ENCODE measurements around the gene PIGQ.
A peak's percentile ranks its signal among the peaks of the same experiment; 100 is the strongest.

Gene PIGQ

DNA sequence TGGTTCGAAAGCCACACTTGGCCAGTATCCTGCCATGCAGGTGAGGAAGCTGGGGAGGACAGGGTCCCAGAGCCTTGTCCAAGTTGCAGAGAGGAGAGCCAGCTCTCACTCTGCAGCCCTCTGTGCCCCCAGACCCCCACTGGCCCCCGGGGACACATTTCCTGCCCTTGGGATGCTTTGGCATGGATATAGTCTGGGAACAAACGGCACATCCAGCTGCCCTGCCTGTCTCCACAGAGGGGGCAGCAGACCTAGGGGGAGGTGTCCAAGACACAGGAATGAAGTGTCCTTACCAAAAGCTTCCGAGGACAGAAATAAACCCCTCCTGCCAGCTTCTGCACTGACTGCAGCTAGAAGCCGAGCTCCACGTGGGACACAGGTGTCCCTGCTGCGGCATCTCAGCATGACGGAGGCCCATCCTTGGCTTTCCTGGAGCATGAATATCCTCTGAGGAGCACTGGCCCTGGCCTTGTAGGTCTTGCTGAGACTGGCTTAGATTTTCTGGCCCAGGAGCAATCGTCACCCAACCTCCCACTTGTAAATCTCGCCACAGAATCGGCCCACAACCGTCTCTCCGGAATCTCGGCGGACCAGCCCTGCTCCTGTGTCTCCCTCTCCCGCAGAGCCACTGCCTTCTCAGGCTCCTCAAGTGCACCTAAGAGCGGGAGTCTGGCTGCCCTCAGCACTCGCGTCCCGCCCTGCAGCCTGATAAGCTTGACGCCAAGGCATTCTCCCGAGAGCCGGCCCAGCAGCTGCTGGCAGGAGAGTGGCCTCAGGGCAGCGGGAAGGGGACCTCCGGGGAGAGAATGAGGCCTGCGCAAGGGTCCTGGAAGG is 43.4 kb upstream of the PIGQ start:
- no peak overlapping the region for H2BK12ac ChIP-seq (ENCODE audit: low read length)
- H3K4me2 ChIP-seq (ENCODE audit: low read length) = peak overlapping the region; percentile 72
- H3K4me1 ChIP-seq (ENCODE audit: control insufficient read depth in 1 of 2, insufficient read depth in 2 of 2, low read length in 2 of 2) = peaks cover 25 to 28% of the 10 kb centered on the region in 2 experiments

DNA sequence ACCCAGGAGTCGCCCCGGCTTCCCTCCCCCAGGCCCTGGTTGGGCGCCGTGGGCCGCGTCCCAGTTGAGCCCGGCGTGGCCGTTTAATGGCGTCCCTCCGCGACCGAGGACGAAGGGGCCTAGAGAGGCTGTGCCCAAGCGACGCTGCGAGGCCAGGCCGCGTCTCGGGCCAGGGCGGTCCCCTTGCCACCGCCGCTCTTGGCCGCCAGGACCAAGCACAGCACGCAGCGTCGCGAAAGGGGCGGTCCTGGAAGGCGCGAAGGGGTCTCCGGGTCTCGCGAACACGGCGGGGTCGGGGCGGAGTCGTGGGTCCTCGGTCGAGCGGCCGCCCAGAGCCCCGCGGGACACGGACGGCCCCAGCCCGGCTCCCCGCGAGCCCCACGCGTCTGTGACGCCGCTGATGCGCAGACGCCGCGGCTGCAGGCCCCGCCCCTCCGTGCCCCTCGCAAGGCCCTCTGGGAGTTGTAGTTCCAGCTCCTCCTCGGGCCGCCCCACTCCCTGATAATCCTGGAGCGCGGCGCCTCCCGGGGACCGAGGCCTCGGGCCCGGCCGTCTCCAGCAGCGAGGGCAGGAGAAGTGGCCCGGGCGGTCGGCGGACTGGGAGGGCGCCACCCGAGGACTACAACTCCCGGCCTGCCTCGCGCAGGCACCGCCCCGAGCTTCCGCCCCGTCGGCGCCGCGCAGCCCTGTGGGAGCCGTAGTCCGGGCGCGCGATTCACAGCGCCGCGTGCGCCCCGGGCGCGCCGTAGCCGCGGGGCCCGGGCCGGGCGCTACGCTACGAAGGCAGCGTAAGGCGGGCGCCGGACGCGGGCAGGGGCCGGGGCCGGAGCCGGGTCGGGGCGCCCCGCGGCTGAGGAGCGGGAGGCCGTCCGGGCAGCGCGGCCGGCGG is 42.5 kb upstream of the PIGQ start, which contains the start of gene CAPN15:
CAPN15 (plus strand) TSS at position 698 of the 889 bp plus-strand sequence. CDS start 19,127 bp downstream, outside the sequence.
- Histone ChIP-seq H2AFZ (ENCODE audit: insufficient read depth, low read length, poor library complexity) (peak within 1 kb of the TSS; percentile 82), H3K4ac (ENCODE audit: low read depth, low read length) (peak within 1 kb of the TSS; percentile 77), H3K79me1 (ENCODE audit: low read length) (peaks cover 10% of the 10 kb centered on the region), H3K4me2 (ENCODE audit: low read length) (peak within 1 kb of the TSS; percentile 72), H3K9ac (ENCODE audit: low read length) (peak within 1 kb of the TSS; percentile 86), H4K8ac (ENCODE audit: low read depth, low read length) (peak within 1 kb of the TSS; percentile 80), H3K14ac (ENCODE audit: low read length) (peak within 1 kb of the TSS; percentile 90), H3K79me2 (ENCODE audit: control insufficient read depth, insufficient read depth, low read length, poor library complexity) (peaks cover 23% of the 10 kb centered on the region), H3K18ac (ENCODE audit: low read length) (peak within 1 kb of the TSS; percentile 93), H3K27ac (ENCODE audit: low read depth, low read length) (peak within 1 kb of the TSS; percentile 88), H4K12ac (ENCODE audit: low read depth, low read length) (peak within 1 kb of the TSS; percentile 93), H2BK12ac (ENCODE audit: low read length) (peak within 1 kb of the TSS; percentile 70), H4K91ac (ENCODE audit: low read depth, low read length) (peak within 1 kb of the TSS; percentile 95), H3K4me3 (ENCODE audit: low read depth, low read length) (peak within 1 kb of the TSS; percentile 89), H2AK5ac (ENCODE audit: low read length) (peak within 1 kb of the TSS; percentile 51), H3K4me1 (ENCODE audit: control insufficient read depth in 1 of 2, insufficient read depth in 2 of 2, low read length in 2 of 2) (peaks cover 25 to 28% of the 10 kb centered on the region in 2 experiments), H3K36me3 (ENCODE audit: control insufficient read depth in 1 of 2, insufficient read depth in 2 of 2, low read length in 2 of 2) (peaks cover 4 to 8% of the 10 kb centered on the region in 2 experiments), H3K27me3 (ENCODE audit: insufficient read depth, low read length) (no peaks in the 10 kb centered on the region), H2BK5ac (ENCODE audit: low read depth, low read length, poor library complexity) (peak within 1 kb of the TSS; percentile 99), H3K23ac (ENCODE audit: low read length) (no peak within 1 kb of the TSS), H3K9me3 (ENCODE audit: insufficient read depth, low read depth, low read length) (no peaks in the 10 kb centered on the region), H2BK120ac (ENCODE audit: insufficient read depth, low read length, poor library complexity) (peak within 1 kb of the TSS; percentile 93)
- peak; percentile 65 to 84 for DNase-seq
- no CpG with 5 or more reads among the region's 129 CpGs for whole genome bisulfite sequencing (ENCODE audit: extremely low coverage, insufficient coverage, insufficient read length)

More for the DNA sequence above, 43.4 kb upstream of the PIGQ start:
- H3K9ac ChIP-seq (ENCODE audit: low read length) = peak overlapping the region; percentile 86
- H3K27ac ChIP-seq (ENCODE audit: low read depth, low read length) = peak overlapping the region; percentile 88
- peak overlapping the region; percentile 80 for H4K8ac ChIP-seq (ENCODE audit: low read depth, low read length)
- peak overlapping the region; percentile 93 for H4K12ac ChIP-seq (ENCODE audit: low read depth, low read length)
- no peaks in the 10 kb centered on the region for H3K9me3 ChIP-seq (ENCODE audit: insufficient read depth, low read depth, low read length)
- peaks cover 4 to 8% of the 10 kb centered on the region in 2 experiments for H3K36me3 ChIP-seq (ENCODE audit: control insufficient read depth in 1 of 2, insufficient read depth in 2 of 2, low read length in 2 of 2)
- DNase-seq = peak; percentile 83 to 86
- peak overlapping the region; percentile 58 for H2AFZ ChIP-seq (ENCODE audit: insufficient read depth, low read length, poor library complexity)
- peak overlapping the region; percentile 93 for H3K18ac ChIP-seq (ENCODE audit: low read length)
- H3K23ac ChIP-seq (ENCODE audit: low read length) = no peak overlapping the region
- peak overlapping the region; percentile 90 for H3K14ac ChIP-seq (ENCODE audit: low read length)
- H3K27me3 ChIP-seq (ENCODE audit: insufficient read depth, low read length) = no peaks in the 10 kb centered on the region
- peak overlapping the region; percentile 59 for H3K4ac ChIP-seq (ENCODE audit: low read depth, low read length)
- H3K79me1 ChIP-seq (ENCODE audit: low read length) = peaks cover 10% of the 10 kb centered on the region
- H2BK5ac ChIP-seq (ENCODE audit: low read depth, low read length, poor library complexity) = peak overlapping the region; percentile 71
- no CpG with 5 or more reads among the region's 26 CpGs for WGBS (ENCODE audit: extremely low coverage, insufficient coverage, insufficient read length)
- H2AK5ac ChIP-seq (ENCODE audit: low read length) = peak overlapping the region; percentile 51
- H3K4me3 ChIP-seq (ENCODE audit: low read depth, low read length) = peak overlapping the region; percentile 89
- H3K79me2 ChIP-seq (ENCODE audit: control insufficient read depth, insufficient read depth, low read length, poor library complexity) = peaks cover 20% of the 10 kb centered on the region
- peak overlapping the region; percentile 91 for H4K91ac ChIP-seq (ENCODE audit: low read depth, low read length)
- peak overlapping the region; percentile 93 for H2BK120ac ChIP-seq (ENCODE audit: insufficient read depth, low read length, poor library complexity)

DNA sequence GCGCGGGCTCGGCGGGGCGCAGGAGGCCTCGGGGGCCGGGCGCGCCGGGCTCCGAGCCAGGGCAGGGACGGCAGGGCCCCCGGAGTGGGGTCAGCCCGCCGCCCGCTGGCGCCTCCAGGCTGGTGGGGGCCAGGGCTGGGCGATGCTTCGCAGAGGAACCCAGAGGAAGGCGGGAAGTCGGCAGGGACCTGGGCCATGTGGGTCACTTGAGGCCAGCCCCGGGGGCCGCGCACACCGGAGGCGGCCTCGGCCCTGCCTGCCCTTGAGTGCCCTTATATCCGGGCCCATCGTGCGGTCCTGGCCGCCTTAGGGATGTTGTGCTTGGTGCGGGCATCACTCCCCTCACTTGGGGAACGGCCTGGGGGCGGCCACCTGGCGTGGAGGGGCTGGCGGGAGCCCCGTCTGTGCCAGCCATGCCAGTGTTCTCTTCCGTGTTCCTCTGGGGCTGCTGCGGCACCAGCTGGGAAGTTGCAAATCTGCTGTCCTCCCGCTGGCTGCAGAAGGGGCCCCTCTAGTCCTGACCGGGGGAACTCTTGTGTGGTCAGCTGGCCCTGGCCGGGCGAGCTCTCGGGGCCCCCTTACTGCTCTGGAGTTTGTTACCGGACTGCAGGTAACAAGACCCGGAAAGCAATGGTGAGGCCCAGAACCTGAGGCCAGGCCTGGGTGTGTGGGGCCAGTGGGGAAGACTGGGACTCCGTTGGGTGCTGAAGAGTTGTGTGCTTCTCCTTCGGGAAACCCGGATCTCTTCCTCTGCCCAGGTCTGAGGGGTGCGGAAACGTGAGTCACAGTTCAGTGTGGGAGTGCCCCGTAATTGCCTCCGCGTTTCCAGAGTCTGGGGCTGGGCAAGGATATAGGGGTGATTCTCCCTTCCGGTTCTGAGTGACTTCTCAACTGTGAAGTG is 41.4 kb upstream of the PIGQ start:
- H4K8ac ChIP-seq (ENCODE audit: low read depth, low read length) = peak overlapping the region; percentile 68
- WGBS (ENCODE audit: extremely low coverage, insufficient coverage, insufficient read length) = no CpG with 5 or more reads among the region's 55 CpGs
- peaks cover 23% of the 10 kb centered on the region for H3K79me2 ChIP-seq (ENCODE audit: control insufficient read depth, insufficient read depth, low read length, poor library complexity)
- H3K4me2 ChIP-seq (ENCODE audit: low read length) = peak overlapping the region; percentile 72
- peak overlapping the region; percentile 85 for H3K9ac ChIP-seq (ENCODE audit: low read length)
- H2AK5ac ChIP-seq (ENCODE audit: low read length) = peak overlapping the region; percentile 0
- peaks cover 4 to 8% of the 10 kb centered on the region in 2 experiments for H3K36me3 ChIP-seq (ENCODE audit: control insufficient read depth in 1 of 2, insufficient read depth in 2 of 2, low read length in 2 of 2)
- peak overlapping the region; percentile 9 for H3K18ac ChIP-seq (ENCODE audit: low read length)
- peak overlapping the region; percentile 71 for H4K91ac ChIP-seq (ENCODE audit: low read depth, low read length)
- H3K23ac ChIP-seq (ENCODE audit: low read length) = no peak overlapping the region
- peak overlapping the region; percentile 3 for H3K4ac ChIP-seq (ENCODE audit: low read depth, low read length)
- peaks cover 25 to 30% of the 10 kb centered on the region in 2 experiments for H3K4me1 ChIP-seq (ENCODE audit: control insufficient read depth in 1 of 2, insufficient read depth in 2 of 2, low read length in 2 of 2)
- no peaks in the 10 kb centered on the region for H3K27me3 ChIP-seq (ENCODE audit: insufficient read depth, low read length)
- peak overlapping the region; percentile 4 for H3K14ac ChIP-seq (ENCODE audit: low read length)
- H2BK120ac ChIP-seq (ENCODE audit: insufficient read depth, low read length, poor library complexity) = no peak overlapping the region
- no peak overlapping the region for H2BK5ac ChIP-seq (ENCODE audit: low read depth, low read length, poor library complexity)
- H3K9me3 ChIP-seq (ENCODE audit: insufficient read depth, low read depth, low read length) = no peaks in the 10 kb centered on the region
- peak overlapping the region; percentile 76 for H3K4me3 ChIP-seq (ENCODE audit: low read depth, low read length)
- H2BK12ac ChIP-seq (ENCODE audit: low read length) = no peak overlapping the region
- DNase-seq = peak; percentile 38 to 54
- peak overlapping the region; percentile 69 for H4K12ac ChIP-seq (ENCODE audit: low read depth, low read length)
- H2AFZ ChIP-seq (ENCODE audit: insufficient read depth, low read length, poor library complexity) = peak overlapping the region; percentile 37
- no peak overlapping the region for H3K27ac ChIP-seq (ENCODE audit: low read depth, low read length)
- peaks cover 10% of the 10 kb centered on the region for H3K79me1 ChIP-seq (ENCODE audit: low read length)

All from trophoblast cell (in vitro differentiated cells and primary cell).